ENCODE measurements around the gene SEPTIN7.

The SEPTIN7 gene

GRCh38 chr7:35792472-35792871 is 8.4 kb upstream of the SEPTIN7 start:
- peak; percentile 26 for DNase-seq

- DNase-seq = peak; percentile 100
Measured at GRCh38 chr7:35792873-35793489, 7.9 kb upstream of the SEPTIN7 start.

GRCh38 chr7:35797311-35797710 is 3.5 kb upstream of the SEPTIN7 start:
- DNase-seq = no peak

GRCh38 chr7:35799846-35800717 is 775 bp upstream of the SEPTIN7 start:
- peak; percentile 95 for DNase-seq

- DNase-seq = peak; percentile 78
Measured at GRCh38 chr7:35801392-35802101, 690 bp downstream of the SEPTIN7 start.

GRCh38 chr7:35802102-35802466 is 1.2 kb downstream of the SEPTIN7 start:
- DNase-seq = no peak

- no peak for DNase-seq
Measured at GRCh38 chr7:35802649-35803048, 1.8 kb downstream of the SEPTIN7 start.

GRCh38 chr7:35804231-35804970 is 3.5 kb downstream of the SEPTIN7 start:
- DNase-seq = no peak

GRCh38 chr7:35805876-35806275 is 5.0 kb downstream of the SEPTIN7 start:
- DNase-seq = no peak

- no peak for DNase-seq
Measured at GRCh38 chr7:35816514-35816913, 15.7 kb downstream of the SEPTIN7 start.

GRCh38 chr7:35817181-35817580 is 16.3 kb downstream of the SEPTIN7 start:
- DNase-seq = no peak

- no peak for DNase-seq
Measured at GRCh38 chr7:35817930-35818329, 17.1 kb downstream of the SEPTIN7 start.

- no peak for DNase-seq
Measured at GRCh38 chr7:35818513-35818912, 17.7 kb downstream of the SEPTIN7 start.

GRCh38 chr7:35819310-35819709 is 18.5 kb downstream of the SEPTIN7 start:
- DNase-seq = no peak

- DNase-seq = no peak
Measured at GRCh38 chr7:35819954-35820703, 19.3 kb downstream of the SEPTIN7 start.

- DNase-seq = no peak
Measured at GRCh38 chr7:35820858-35821257, 20.0 kb downstream of the SEPTIN7 start.

GRCh38 chr7:35823440-35823839 is 22.6 kb downstream of the SEPTIN7 start:
- no peak for DNase-seq

- DNase-seq = no peak
Measured at GRCh38 chr7:35825974-35826373, 25.1 kb downstream of the SEPTIN7 start.

- no peak for DNase-seq
Measured at GRCh38 chr7:35826751-35827150, 25.9 kb downstream of the SEPTIN7 start.

- no peak for DNase-seq
Measured at GRCh38 chr7:35828817-35829216, 28.0 kb downstream of the SEPTIN7 start.

- peak; percentile 34 for DNase-seq
Measured at GRCh38 chr7:35831208-35831607, 30.4 kb downstream of the SEPTIN7 start.

Data from NCI-H226 (cell line).